ENCODE data around the gene CDIPT. TPM values are rescaled to one million over a fixed set of nuclear protein-coding genes. Genes with fewer than 3 reads are reported as not detected.

Gene CDIPT
- total and polyA plus RNA-seq, 11 donors: 57.5 to 143 (median 76.3) TPM

- H3K4me1 ChIP-seq: peaks cover 0 to 23% (median 7%) of the 10 kb centered on the region in 12 donors
- H3K27ac ChIP-seq: no peak overlapping the region
- H3K27me3 ChIP-seq: peaks cover 0 to 9% (median 6%) of the 10 kb centered on the region in 9 donors
- intact Hi-C loops (cut with DNase I): no loop called here
- TF ChIP-seq CTCF (IDR thresholded peaks at IDR 0.05): no peak
- H3K36me3 ChIP-seq: no peaks in the 10 kb centered on the region
- WGBS, 4 donors: 50 to 62% (median 53%) methylated on average over 4 of the region's 4 CpGs
- ATAC-seq: no peak
- H3K4me3 ChIP-seq: no peak overlapping the region
- H3K9me3 ChIP-seq: no peaks in the 10 kb centered on the region
- no peak for DNase-seq
Observed at GRCh38 chr16:29903590-29903989, 40.6 kb upstream of the CDIPT start.

- intact Hi-C loops (cut with DNase I): no loop called here
- Histone ChIP-seq H3K4me1 (peaks cover 0 to 23% (median 7%) of the 10 kb centered on the region in 12 donors), H3K36me3 (no peaks in the 10 kb centered on the region), H3K27me3 (peaks cover 6 to 29% (median 16%) of the 10 kb centered on the region in 9 donors), H3K9me3 (no peaks in the 10 kb centered on the region), H3K4me3 (no peak overlapping the region), H3K27ac (no peak overlapping the region)
- no peak for DNase-seq
- TF ChIP-seq CTCF (IDR thresholded peaks at IDR 0.05) (no peak), POLR2A (IDR thresholded peaks at IDR 0.05) (no peak)
- no peak for ATAC-seq
- 87 to 95% (median 90%) methylated on average over 14 to 19 of the region's 19 CpGs for WGBS, 4 donors
Observed at GRCh38 chr16:29901607-29901945, 38.5 kb upstream of the CDIPT start.

- DNase-seq (no peak), ATAC-seq (no peak)
- TF ChIP-seq POLR2A (IDR thresholded peaks at IDR 0.05) (no peak), CTCF (IDR thresholded peaks at IDR 0.05) (no peak)
- peak overlapping the region in 10 of 12 donors; percentile 38 to 77 (median 64) for H3K4me3 ChIP-seq
- no peak overlapping the region for H3K27ac ChIP-seq
- intact Hi-C loops (cut with DNase I): loop anchor here in 1 of 10 donors (1.0 kb wide), 1 partner anchor 25 kb away; the partner anchor contains the start of gene KCTD13
- no peaks in the 10 kb centered on the region for H3K9me3 ChIP-seq
- peaks cover 0 to 23% (median 7%) of the 10 kb centered on the region in 12 donors for H3K4me1 ChIP-seq
- peaks cover 6 to 30% (median 19%) of the 10 kb centered on the region in 9 donors for H3K27me3 ChIP-seq
- 44 to 56% (median 47%) methylated on average over 23 to 31 of the region's 31 CpGs for WGBS, 4 donors
- no peaks in the 10 kb centered on the region for H3K36me3 ChIP-seq
Observed at GRCh38 chr16:29900888-29901606, 38.0 kb upstream of the CDIPT start.

- no peaks in the 10 kb centered on the region for H3K36me3 ChIP-seq
- DNase-seq (peak; percentile 60 to 85 (median 71)), ATAC-seq (peak; percentile 49 to 90 (median 82))
- H3K27me3 ChIP-seq: peaks cover 6 to 30% (median 19%) of the 10 kb centered on the region in 9 donors
- 1 to 2% (median 1%) methylated on average over 39 to 67 of the region's 67 CpGs for WGBS, 4 donors
- TF ChIP-seq CTCF (IDR thresholded peaks at IDR 0.05) (no peak), POLR2A (IDR thresholded peaks at IDR 0.05) (no peak)
- H3K9me3 ChIP-seq: no peaks in the 10 kb centered on the region
- H3K4me1 ChIP-seq: peaks cover 0 to 23% (median 7%) of the 10 kb centered on the region in 12 donors
- H3K27ac ChIP-seq: peak within 1 kb of the TSS in 3 of 12 donors; percentile 16 to 37 (median 30)
- intact Hi-C loops (cut with DNase I): loop anchor here in 1 of 10 donors (1.0 kb wide), 1 partner anchor 26 kb away; the partner anchor contains the start of gene KCTD13
- H3K4me3 ChIP-seq: peak within 1 kb of the TSS; percentile 38 to 77 (median 60)
Observed at GRCh38 chr16:29900102-29900887, 37.3 kb upstream of the CDIPT start, which contains the start of gene ASPHD1. Gene ASPHD1 (plus strand): TSS chr16:29900488. CDS start chr16:29900972, 484 bp downstream.

Measured in heart left ventricle (tissue), 16 donors.